ENCODE results near the gene ERCC2.
A peak's percentile ranks its signal among the peaks of the same experiment; 100 is the strongest.

Gene ERCC2

GRCh38 chr19:45407091-45407375, 36.7 kb upstream of the ERCC2 start:
- H3K27ac ChIP-seq (ENCODE audit: low read length) = peak overlapping the region; percentile 99
- peaks cover 27% of the 10 kb centered on the region for H3K27me3 ChIP-seq (ENCODE audit: control insufficient read depth, insufficient read depth, low read length)
- H3K9me3 ChIP-seq (ENCODE audit: control insufficient read depth, low read depth, low read length) = no peaks in the 10 kb centered on the region
- peaks cover 5% of the 10 kb centered on the region for H3K4me1 ChIP-seq (ENCODE audit: control insufficient read depth, low read depth, low read length)
- H3K9ac ChIP-seq (ENCODE audit: low read length) = peak overlapping the region; percentile 97
- peaks cover 10% of the 10 kb centered on the region for H3K36me3 ChIP-seq (ENCODE audit: control insufficient read depth, low read depth, low read length)
- H3K4me3 ChIP-seq (ENCODE audit: low read length) = peak overlapping the region; percentile 90

GRCh38 chr19:45406226-45407090, 36.1 kb upstream of the ERCC2 start, which contains the start of gene POLR1G:
TSS of gene POLR1G (plus strand) at chr19:45406644. CDS start at chr19:45406697, 53 bp downstream.
- Histone ChIP-seq H3K4me3 (ENCODE audit: low read length) (peak within 1 kb of the TSS; percentile 90), H3K9me3 (ENCODE audit: control insufficient read depth, low read depth, low read length) (no peaks in the 10 kb centered on the region), H3K27me3 (ENCODE audit: control insufficient read depth, insufficient read depth, low read length) (peaks cover 32% of the 10 kb centered on the region), H3K27ac (ENCODE audit: low read length) (peak within 1 kb of the TSS; percentile 99), H3K9ac (ENCODE audit: low read length) (peak within 1 kb of the TSS; percentile 97), H3K36me3 (ENCODE audit: control insufficient read depth, low read depth, low read length) (peaks cover 10% of the 10 kb centered on the region), H3K4me1 (ENCODE audit: control insufficient read depth, low read depth, low read length) (peaks cover 5% of the 10 kb centered on the region)

GRCh38 chr19:45405435-45406225, 35.3 kb upstream of the ERCC2 start:
- Histone ChIP-seq H3K9ac (ENCODE audit: low read length) (peak overlapping the region; percentile 97), H3K27ac (ENCODE audit: low read length) (peak overlapping the region; percentile 99), H3K4me1 (ENCODE audit: control insufficient read depth, low read depth, low read length) (peaks cover 5% of the 10 kb centered on the region), H3K27me3 (ENCODE audit: control insufficient read depth, insufficient read depth, low read length) (peaks cover 32% of the 10 kb centered on the region), H3K36me3 (ENCODE audit: control insufficient read depth, low read depth, low read length) (peaks cover 4% of the 10 kb centered on the region), H3K4me3 (ENCODE audit: low read length) (peak overlapping the region; percentile 90), H3K9me3 (ENCODE audit: control insufficient read depth, low read depth, low read length) (no peaks in the 10 kb centered on the region)

GRCh38 chr19:45404557-45405434, 34.4 kb upstream of the ERCC2 start, which contains the start of gene PPP1R13L:
TSS of gene PPP1R13L (minus strand) at chr19:45405069. CDS start at chr19:45398318, 6,751 bp downstream.
- H3K4me3 ChIP-seq (ENCODE audit: low read length) = peak within 1 kb of the TSS; percentile 90
- no peaks in the 10 kb centered on the region for H3K9me3 ChIP-seq (ENCODE audit: control insufficient read depth, low read depth, low read length)
- peak within 1 kb of the TSS; percentile 97 for H3K9ac ChIP-seq (ENCODE audit: low read length)
- H3K4me1 ChIP-seq (ENCODE audit: control insufficient read depth, low read depth, low read length) = peaks cover 5% of the 10 kb centered on the region
- peak within 1 kb of the TSS; percentile 99 for H3K27ac ChIP-seq (ENCODE audit: low read length)
- peaks cover 32% of the 10 kb centered on the region for H3K27me3 ChIP-seq (ENCODE audit: control insufficient read depth, insufficient read depth, low read length)
- peaks cover 2% of the 10 kb centered on the region for H3K36me3 ChIP-seq (ENCODE audit: control insufficient read depth, low read depth, low read length)

- Histone ChIP-seq H3K9me3 (ENCODE audit: control insufficient read depth, low read depth, low read length) (no peaks in the 10 kb centered on the region), H3K4me1 (ENCODE audit: control insufficient read depth, low read depth, low read length) (peaks cover 5% of the 10 kb centered on the region), H3K4me3 (ENCODE audit: low read length) (peak overlapping the region; percentile 90), H3K27ac (ENCODE audit: low read length) (no peak overlapping the region), H3K36me3 (ENCODE audit: control insufficient read depth, low read depth, low read length) (no peaks in the 10 kb centered on the region), H3K27me3 (ENCODE audit: control insufficient read depth, insufficient read depth, low read length) (peaks cover 32% of the 10 kb centered on the region), H3K9ac (ENCODE audit: low read length) (peak overlapping the region; percentile 8)
Observed at GRCh38 chr19:45403781-45404556, 33.6 kb upstream of the ERCC2 start.

- Histone ChIP-seq H3K9ac (ENCODE audit: low read length) (no peak overlapping the region), H3K4me1 (ENCODE audit: control insufficient read depth, low read depth, low read length) (peaks cover 5% of the 10 kb centered on the region), H3K27ac (ENCODE audit: low read length) (no peak overlapping the region), H3K4me3 (ENCODE audit: low read length) (no peak overlapping the region), H3K36me3 (ENCODE audit: control insufficient read depth, low read depth, low read length) (no peaks in the 10 kb centered on the region), H3K27me3 (ENCODE audit: control insufficient read depth, insufficient read depth, low read length) (peaks cover 32% of the 10 kb centered on the region), H3K9me3 (ENCODE audit: control insufficient read depth, low read depth, low read length) (no peaks in the 10 kb centered on the region)
Observed at GRCh38 chr19:45403272-45403671, 32.9 kb upstream of the ERCC2 start.

GRCh38 chr19:45402298-45403061, 32.1 kb upstream of the ERCC2 start:
- H3K27ac ChIP-seq (ENCODE audit: low read length) = no peak overlapping the region
- peaks cover 4% of the 10 kb centered on the region for H3K4me1 ChIP-seq (ENCODE audit: control insufficient read depth, low read depth, low read length)
- no peak overlapping the region for H3K4me3 ChIP-seq (ENCODE audit: low read length)
- H3K9me3 ChIP-seq (ENCODE audit: control insufficient read depth, low read depth, low read length) = no peaks in the 10 kb centered on the region
- no peak overlapping the region for H3K9ac ChIP-seq (ENCODE audit: low read length)
- H3K36me3 ChIP-seq (ENCODE audit: control insufficient read depth, low read depth, low read length) = no peaks in the 10 kb centered on the region
- H3K27me3 ChIP-seq (ENCODE audit: control insufficient read depth, insufficient read depth, low read length) = peaks cover 37% of the 10 kb centered on the region

- no peaks in the 10 kb centered on the region for H3K4me1 ChIP-seq (ENCODE audit: control insufficient read depth, low read depth, low read length)
- no peak overlapping the region for H3K27ac ChIP-seq (ENCODE audit: low read length)
- no peak overlapping the region for H3K4me3 ChIP-seq (ENCODE audit: low read length)
- no peaks in the 10 kb centered on the region for H3K36me3 ChIP-seq (ENCODE audit: control insufficient read depth, low read depth, low read length)
- no peaks in the 10 kb centered on the region for H3K9me3 ChIP-seq (ENCODE audit: control insufficient read depth, low read depth, low read length)
- no peak overlapping the region for H3K9ac ChIP-seq (ENCODE audit: low read length)
- H3K27me3 ChIP-seq (ENCODE audit: control insufficient read depth, insufficient read depth, low read length) = peaks cover 44% of the 10 kb centered on the region
Observed at GRCh38 chr19:45401815-45402214, 31.4 kb upstream of the ERCC2 start.

GRCh38 chr19:45400192-45400591, 29.8 kb upstream of the ERCC2 start:
- Histone ChIP-seq H3K27ac (ENCODE audit: low read length) (no peak overlapping the region), H3K4me3 (ENCODE audit: low read length) (no peak overlapping the region), H3K9me3 (ENCODE audit: control insufficient read depth, low read depth, low read length) (no peaks in the 10 kb centered on the region), H3K4me1 (ENCODE audit: control insufficient read depth, low read depth, low read length) (no peaks in the 10 kb centered on the region), H3K9ac (ENCODE audit: low read length) (no peak overlapping the region), H3K27me3 (ENCODE audit: control insufficient read depth, insufficient read depth, low read length) (peaks cover 54% of the 10 kb centered on the region), H3K36me3 (ENCODE audit: control insufficient read depth, low read depth, low read length) (no peaks in the 10 kb centered on the region)

Data from iPS-18a (cell line).